Measurements from ENCODE around the gene VEGFB. TPM values are rescaled to one million over a fixed set of nuclear protein-coding genes. Genes with fewer than 3 reads are reported as not detected.

Gene VEGFB
- total RNA-seq, 1 experiment from 2014 or later: 48.7 TPM

Other genes starting within 250 kb of the VEGFB start
- 101 to 121 TPM (median 115 TPM) in 5 replicates for gene OTUB1, start 248.1 kb upstream of the VEGFB start, total RNA-seq (2022; extraction: Qiagen RNA extraction)
- 0.04 to 0.08 TPM (median 0.05 TPM) in 5 replicates for gene FLRT1, start 198.7 kb upstream of the VEGFB start, total RNA-seq (2022; extraction: Qiagen RNA extraction)
- 10.6 to 15.5 TPM (median 12.9 TPM) in 5 replicates for gene MACROD1, start 68.5 kb upstream of the VEGFB start, total RNA-seq (2022; extraction: Qiagen RNA extraction)
- 241 to 263 TPM (median 255 TPM) in 5 replicates for gene STIP1, start 48.4 kb upstream of the VEGFB start, total RNA-seq (2022; extraction: Qiagen RNA extraction)
- 0.82 to 2.2 TPM (median 1.4 TPM) in 5 replicates for gene FERMT3, start 27.9 kb upstream of the VEGFB start, total RNA-seq (2022; extraction: Qiagen RNA extraction)
- gene TRPT1, start 8.4 kb upstream of the VEGFB start, total RNA-seq (2022; extraction: Qiagen RNA extraction): 19.2 to 21.6 TPM (median 19.8 TPM) in 5 replicates
- gene NUDT22, start 8.3 kb upstream of the VEGFB start, total RNA-seq (2022; extraction: Qiagen RNA extraction): 27.2 to 38.2 TPM (median 36.9 TPM) in 5 replicates
- gene DNAJC4, start 4.0 kb upstream of the VEGFB start, total RNA-seq (2022; extraction: Qiagen RNA extraction): 18.9 to 23.0 TPM (median 21.0 TPM) in 5 replicates
- 129 to 148 TPM (median 140 TPM) in 5 replicates for gene FKBP2, start 6.5 kb downstream of the VEGFB start, total RNA-seq (2022; extraction: Qiagen RNA extraction)
- 249 to 383 TPM (median 346 TPM) in 5 replicates for gene PPP1R14B, start 12.4 kb downstream of the VEGFB start, total RNA-seq (2022; extraction: Qiagen RNA extraction)
- gene PLCB3, start 16.9 kb downstream of the VEGFB start, total RNA-seq (2022; extraction: Qiagen RNA extraction): 14.4 to 23.7 TPM (median 20.5 TPM) in 5 replicates
- 74.7 to 87.8 TPM (median 85.4 TPM) in 5 replicates for gene BAD, start 50.1 kb downstream of the VEGFB start, total RNA-seq (2022; extraction: Qiagen RNA extraction)
- gene GPR137, start 51.3 kb downstream of the VEGFB start, total RNA-seq (2022; extraction: Qiagen RNA extraction): 24.6 to 53.9 TPM (median 47.7 TPM) in 5 replicates
- 0.11 TPM in 2 of 5 replicates, not detected in the others for gene KCNK4, start 56.7 kb downstream of the VEGFB start, total RNA-seq (2022; extraction: Qiagen RNA extraction)
- gene CATSPERZ, start 65.8 kb downstream of the VEGFB start, total RNA-seq (2022; extraction: Qiagen RNA extraction): 2.0 to 3.9 TPM (median 2.9 TPM) in 5 replicates
- gene ESRRA, start 70.9 kb downstream of the VEGFB start, total RNA-seq (2022; extraction: Qiagen RNA extraction): 37.1 to 49.9 TPM (median 47.3 TPM) in 5 replicates
- 367 to 421 TPM (median 395 TPM) in 5 replicates for gene TRMT112, start 83.0 kb downstream of the VEGFB start, total RNA-seq (2022; extraction: Qiagen RNA extraction)
- gene PRDX5, start 83.5 kb downstream of the VEGFB start, total RNA-seq (2022; extraction: Qiagen RNA extraction): 405 to 485 TPM (median 456 TPM) in 5 replicates
- gene CCDC88B, start 105.6 kb downstream of the VEGFB start, total RNA-seq (2022; extraction: Qiagen RNA extraction): 7.0 to 9.9 TPM (median 8.7 TPM) in 5 replicates
- 45.5 to 63.6 TPM (median 60.8 TPM) in 5 replicates for gene RPS6KA4, start 124.6 kb downstream of the VEGFB start, total RNA-seq (2022; extraction: Qiagen RNA extraction)